ENCODE data around the gene SPATA45. TPM values are rescaled to one million over a fixed set of nuclear protein-coding genes. Genes with fewer than 3 reads are reported as not detected.

The SPATA45 gene
- total and polyA plus RNA-seq, 2 of the 13 experiments (the other 11 are each of a cell fraction or from before 2014, with no cell fraction given), result 0.17 to 0.64 TPM

DNA sequence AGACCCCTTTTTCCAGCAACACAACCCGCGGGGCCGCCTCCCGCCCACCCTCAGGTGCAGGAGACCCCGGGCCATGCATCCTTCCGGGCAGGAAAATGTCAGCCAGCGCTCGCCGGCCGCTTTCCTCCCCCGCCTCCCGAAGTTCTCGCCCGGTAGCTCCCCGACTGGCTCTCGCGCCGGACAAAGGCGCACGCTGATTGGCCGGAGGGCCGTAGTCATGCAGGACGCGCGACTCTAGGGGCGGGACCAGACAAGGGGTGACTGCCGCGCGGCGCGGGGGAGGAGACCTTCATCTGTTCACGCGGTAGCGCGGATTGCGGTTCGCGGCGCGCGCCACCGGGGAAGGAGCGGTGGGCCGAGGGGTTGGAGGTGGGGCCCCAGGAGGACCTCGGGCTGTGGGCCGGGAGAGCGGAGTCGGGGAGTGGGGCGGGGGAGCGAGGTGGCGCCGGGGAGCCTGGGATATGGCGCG lies 10.6 kb upstream of the SPATA45 start, which contains the start of gene FLVCR1 (continued):
- peak; percentile 0; the same call in 1 of the 2 replicates for TF ChIP-seq ZNF780A (CRISPR knock-in tag; IDR thresholded peaks at IDR 0.05)
- TF ChIP-seq CBX5 (CRISPR knock-in tag; IDR thresholded peaks at IDR 0.05; ENCODE audit: borderline replicate concordance), result no peak; the same call in 1 of the 2 replicates
- 0 out of 2 replicates have a peak, but pooled peaks have one; percentile 16 for TF ChIP-seq ZNF205 (CRISPR knock-in tag; IDR thresholded peaks at IDR 0.05)
- no peak for TF ChIP-seq EZH2 (conservative IDR thresholded peaks at IDR 0.05; ENCODE audit: low read depth, low read length)
- peak; percentile 62; the same call in 1 of the 2 replicates for TF ChIP-seq KDM2A (CRISPR knock-in tag; IDR thresholded peaks at IDR 0.05; ENCODE audit: borderline replicate concordance, low read depth)
- TF ChIP-seq, protein P1, sequence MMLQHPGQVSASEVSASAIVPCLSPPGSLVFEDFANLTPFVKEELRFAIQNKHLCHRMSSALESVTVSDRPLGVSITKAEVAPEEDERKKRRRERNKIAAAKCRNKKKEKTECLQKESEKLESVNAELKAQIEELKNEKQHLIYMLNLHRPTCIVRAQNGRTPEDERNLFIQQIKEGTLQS (CRISPR knock-in tag; IDR thresholded peaks at IDR 0.05), result no peak; the same call in 1 of the 2 replicates
- no peak for TF ChIP-seq ZNF333 (CRISPR knock-in tag; IDR thresholded peaks at IDR 0.05; ENCODE audit: borderline replicate concordance)
- TF ChIP-seq ARNT2 (CRISPR knock-in tag; IDR thresholded peaks at IDR 0.05; ENCODE audit: low read depth), result peak; percentile 84
- TF ChIP-seq ZNF230 (CRISPR knock-in tag; IDR thresholded peaks at IDR 0.05), result peak; percentile 75; the same call in 1 of the 2 replicates
- TF ChIP-seq MYC (CRISPR knock-in tag; IDR thresholded peaks at IDR 0.05; ENCODE audit: borderline replicate concordance), result peak; percentile 85
- TF ChIP-seq, protein P2, sequence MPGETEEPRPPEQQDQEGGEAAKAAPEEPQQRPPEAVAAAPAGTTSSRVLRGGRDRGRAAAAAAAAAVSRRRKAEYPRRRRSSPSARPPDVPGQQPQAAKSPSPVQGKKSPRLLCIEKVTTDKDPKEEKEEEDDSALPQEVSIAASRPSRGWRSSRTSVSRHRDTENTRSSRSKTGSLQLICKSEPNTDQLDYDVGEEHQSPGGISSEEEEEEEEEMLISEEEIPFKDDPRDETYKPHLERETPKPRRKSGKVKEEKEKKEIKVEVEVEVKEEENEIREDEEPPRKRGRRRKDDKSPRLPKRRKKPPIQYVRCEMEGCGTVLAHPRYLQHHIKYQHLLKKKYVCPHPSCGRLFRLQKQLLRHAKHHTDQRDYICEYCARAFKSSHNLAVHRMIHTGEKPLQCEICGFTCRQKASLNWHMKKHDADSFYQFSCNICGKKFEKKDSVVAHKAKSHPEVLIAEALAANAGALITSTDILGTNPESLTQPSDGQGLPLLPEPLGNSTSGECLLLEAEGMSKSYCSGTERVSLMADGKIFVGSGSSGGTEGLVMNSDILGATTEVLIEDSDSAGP (CRISPR knock-in tag; IDR thresholded peaks at IDR 0.05; ENCODE audit: borderline replicate concordance), result no peak; the same call in 1 of the 2 replicates
- TF ChIP-seq, protein P3, sequence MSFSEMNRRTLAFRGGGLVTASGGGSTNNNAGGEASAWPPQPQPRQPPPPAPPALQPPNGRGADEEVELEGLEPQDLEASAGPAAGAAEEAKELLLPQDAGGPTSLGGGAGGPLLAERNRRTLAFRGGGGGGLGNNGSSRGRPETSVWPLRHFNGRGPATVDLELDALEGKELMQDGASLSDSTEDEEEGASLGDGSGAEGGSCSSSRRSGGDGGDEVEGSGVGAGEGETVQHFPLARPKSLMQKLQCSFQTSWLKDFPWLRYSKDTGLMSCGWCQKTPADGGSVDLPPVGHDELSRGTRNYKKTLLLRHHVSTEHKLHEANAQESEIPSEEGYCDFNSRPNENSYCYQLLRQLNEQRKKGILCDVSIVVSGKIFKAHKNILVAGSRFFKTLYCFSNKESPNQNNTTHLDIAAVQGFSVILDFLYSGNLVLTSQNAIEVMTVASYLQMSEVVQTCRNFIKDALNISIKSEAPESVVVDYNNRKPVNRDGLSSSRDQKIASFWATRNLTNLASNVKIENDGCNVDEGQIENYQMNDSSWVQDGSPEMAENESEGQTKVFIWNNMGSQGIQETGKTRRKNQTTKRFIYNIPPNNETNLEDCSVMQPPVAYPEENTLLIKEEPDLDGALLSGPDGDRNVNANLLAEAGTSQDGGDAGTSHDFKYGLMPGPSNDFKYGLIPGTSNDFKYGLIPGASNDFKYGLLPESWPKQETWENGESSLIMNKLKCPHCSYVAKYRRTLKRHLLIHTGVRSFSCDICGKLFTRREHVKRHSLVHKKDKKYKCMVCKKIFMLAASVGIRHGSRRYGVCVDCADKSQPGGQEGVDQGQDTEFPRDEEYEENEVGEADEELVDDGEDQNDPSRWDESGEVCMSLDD (CRISPR knock-in tag; IDR thresholded peaks at IDR 0.05; ENCODE audit: borderline replicate concordance), result no peak
- TF ChIP-seq, protein P4, sequence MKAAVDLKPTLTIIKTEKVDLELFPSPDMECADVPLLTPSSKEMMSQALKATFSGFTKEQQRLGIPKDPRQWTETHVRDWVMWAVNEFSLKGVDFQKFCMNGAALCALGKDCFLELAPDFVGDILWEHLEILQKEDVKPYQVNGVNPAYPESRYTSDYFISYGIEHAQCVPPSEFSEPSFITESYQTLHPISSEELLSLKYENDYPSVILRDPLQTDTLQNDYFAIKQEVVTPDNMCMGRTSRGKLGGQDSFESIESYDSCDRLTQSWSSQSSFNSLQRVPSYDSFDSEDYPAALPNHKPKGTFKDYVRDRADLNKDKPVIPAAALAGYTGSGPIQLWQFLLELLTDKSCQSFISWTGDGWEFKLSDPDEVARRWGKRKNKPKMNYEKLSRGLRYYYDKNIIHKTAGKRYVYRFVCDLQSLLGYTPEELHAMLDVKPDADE (CRISPR knock-in tag; IDR thresholded peaks at IDR 0.05), result no peak
- TF ChIP-seq, protein P5, sequence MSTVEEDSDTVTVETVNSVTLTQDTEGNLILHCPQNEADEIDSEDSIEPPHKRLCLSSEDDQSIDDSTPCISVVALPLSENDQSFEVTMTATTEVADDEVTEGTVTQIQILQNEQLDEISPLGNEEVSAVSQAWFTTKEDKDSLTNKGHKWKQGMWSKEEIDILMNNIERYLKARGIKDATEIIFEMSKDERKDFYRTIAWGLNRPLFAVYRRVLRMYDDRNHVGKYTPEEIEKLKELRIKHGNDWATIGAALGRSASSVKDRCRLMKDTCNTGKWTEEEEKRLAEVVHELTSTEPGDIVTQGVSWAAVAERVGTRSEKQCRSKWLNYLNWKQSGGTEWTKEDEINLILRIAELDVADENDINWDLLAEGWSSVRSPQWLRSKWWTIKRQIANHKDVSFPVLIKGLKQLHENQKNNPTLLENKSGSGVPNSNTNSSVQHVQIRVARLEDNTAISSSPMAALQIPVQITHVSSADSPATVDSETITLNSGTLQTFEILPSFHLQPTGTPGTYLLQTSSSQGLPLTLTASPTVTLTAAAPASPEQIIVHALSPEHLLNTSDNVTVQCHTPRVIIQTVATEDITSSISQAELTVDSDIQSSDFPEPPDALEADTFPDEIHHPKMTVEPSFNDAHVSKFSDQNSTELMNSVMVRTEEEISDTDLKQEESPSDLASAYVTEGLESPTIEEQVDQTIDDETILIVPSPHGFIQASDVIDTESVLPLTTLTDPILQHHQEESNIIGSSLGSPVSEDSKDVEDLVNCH (CRISPR knock-in tag; IDR thresholded peaks at IDR 0.05), result 0 out of 2 replicates have a peak, but pooled peaks have one; percentile 47
- no peak for TF ChIP-seq ZNF792 (CRISPR knock-in tag; IDR thresholded peaks at IDR 0.05)
- no peak for TF ChIP-seq ZNF317 (CRISPR knock-in tag; IDR thresholded peaks at IDR 0.05)
- TF ChIP-seq ATM (IDR thresholded peaks at IDR 0.05; ENCODE audit: borderline replicate concordance), result no peak
- no peak for TF ChIP-seq NCOA2 (CRISPR knock-in tag; IDR thresholded peaks at IDR 0.05)
- TF ChIP-seq ZNF451 (CRISPR knock-in tag; IDR thresholded peaks at IDR 0.05), result 0 out of 2 replicates have a peak, but pooled peaks have one; percentile 51
- no peak for TF ChIP-seq ZFYVE20 (CRISPR knock-in tag; IDR thresholded peaks at IDR 0.05; ENCODE audit: borderline replicate concordance, low read depth)
- no peak for TF ChIP-seq PLRG1 (conservative IDR thresholded peaks at IDR 0.05)
- peak; percentile 42 for TF ChIP-seq ZNF343 (CRISPR knock-in tag; IDR thresholded peaks at IDR 0.05)

Measured in HepG2 (cell line).